Mononuclear cell (primary cell): ENCODE data around the gene MAGI1. TPM values are rescaled to one million over a fixed set of nuclear protein-coding genes. Genes with fewer than 3 reads are reported as not detected.

Experiments used
- H3K27me3 ChIP-seq: 2 replicates; pipeline ENCODE4 v1.6.0; 2011; ENCODE audit warnings: low read length, control low read depth; ENCODE audit not compliant: insufficient read depth
- H3K4me1 ChIP-seq: 2 replicates; pipeline ENCODE4 v1.5.1; 2011; ENCODE audit warnings: mild to moderate bottlenecking, low read length, control low read depth; ENCODE audit not compliant: insufficient read depth
- H3K4me3 ChIP-seq: 2 replicates; pipeline ENCODE4 v1.5.1; 2011; ENCODE audit warnings: mild to moderate bottlenecking, low read length, moderate library complexity
- H3K9me3 ChIP-seq: 2 replicates; pipeline ENCODE4 v1.5.1; 2011; ENCODE audit warnings: low read depth, mild to moderate bottlenecking, control low read depth, low read length
- total RNA-seq: library from RNA; depleted of rRNA; stranded (reverse); fragments of >200 nt; gene quantifications from one replicate; pipeline ENCODE4 v1.2.3, GENCODE V29; 2012

The MAGI1 gene
- total RNA-seq, 1 donor = not detected

GRCh38 chr3:65508750-65509422 lies 529.8 kb downstream of the MAGI1 start:
- Histone ChIP-seq H3K27me3 (no peaks in the 10 kb centered on the region), H3K4me3 (no peak overlapping the region), H3K4me1 (no peaks in the 10 kb centered on the region), H3K9me3 (no peaks in the 10 kb centered on the region)

- no peaks in the 10 kb centered on the region for H3K9me3 ChIP-seq
- no peaks in the 10 kb centered on the region for H3K4me1 ChIP-seq
- no peak overlapping the region for H3K4me3 ChIP-seq
- H3K27me3 ChIP-seq = no peaks in the 10 kb centered on the region
Observed at GRCh38 chr3:65507437-65507836, 531.3 kb downstream of the MAGI1 start.

DNA sequence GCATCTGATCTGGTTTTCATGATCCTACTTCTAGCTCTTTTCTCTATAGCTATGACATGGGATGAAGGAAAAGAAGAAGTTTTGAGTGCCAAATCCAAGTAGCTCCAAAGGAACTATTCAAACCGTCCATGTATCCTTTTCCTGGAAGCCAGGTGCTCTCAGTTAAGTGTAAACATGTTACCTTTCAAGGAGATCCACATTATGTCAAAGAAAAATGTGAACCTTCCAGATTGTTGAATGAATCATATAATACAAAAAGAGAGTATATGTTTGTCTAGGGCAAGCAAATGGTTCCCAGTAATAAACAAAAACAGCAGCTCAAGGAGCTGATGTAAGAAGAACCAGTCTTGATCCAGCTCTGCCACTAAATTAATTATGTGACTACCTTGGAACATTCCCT lies 534.9 kb downstream of the MAGI1 start:
- Histone ChIP-seq H3K4me1 (no peaks in the 10 kb centered on the region), H3K4me3 (no peak overlapping the region), H3K9me3 (no peaks in the 10 kb centered on the region), H3K27me3 (no peaks in the 10 kb centered on the region)

- H3K9me3 ChIP-seq = no peaks in the 10 kb centered on the region
- no peaks in the 10 kb centered on the region for H3K4me1 ChIP-seq
- no peaks in the 10 kb centered on the region for H3K27me3 ChIP-seq
- no peak overlapping the region for H3K4me3 ChIP-seq
Observed at GRCh38 chr3:65502526-65502925, 536.2 kb downstream of the MAGI1 start.

GRCh38 chr3:65500398-65501306 lies 538.1 kb downstream of the MAGI1 start:
- Histone ChIP-seq H3K9me3 (no peaks in the 10 kb centered on the region), H3K4me3 (no peak overlapping the region), H3K4me1 (no peaks in the 10 kb centered on the region), H3K27me3 (no peaks in the 10 kb centered on the region)

DNA sequence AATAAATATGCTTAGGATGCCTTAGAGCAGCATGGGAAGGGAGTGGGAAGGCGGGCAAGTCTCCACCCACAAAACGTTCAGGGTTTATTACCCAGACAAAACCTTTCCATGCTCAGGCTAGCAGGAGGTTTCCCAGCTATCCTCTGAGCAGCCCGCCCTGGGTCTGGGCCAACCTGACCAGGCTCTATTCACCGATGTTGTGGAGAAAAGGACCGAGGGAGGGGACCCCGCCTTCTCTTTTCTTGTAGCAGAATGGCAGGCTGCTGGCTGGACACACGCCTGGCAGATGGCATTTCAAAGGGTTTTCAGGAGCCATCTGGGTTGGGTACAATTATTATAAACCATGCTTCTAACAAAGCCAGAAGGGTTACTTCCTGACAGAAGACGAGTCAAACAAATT lies 540.9 kb downstream of the MAGI1 start:
- no peak overlapping the region for H3K4me3 ChIP-seq
- no peaks in the 10 kb centered on the region for H3K9me3 ChIP-seq
- no peaks in the 10 kb centered on the region for H3K27me3 ChIP-seq
- no peaks in the 10 kb centered on the region for H3K4me1 ChIP-seq

DNA sequence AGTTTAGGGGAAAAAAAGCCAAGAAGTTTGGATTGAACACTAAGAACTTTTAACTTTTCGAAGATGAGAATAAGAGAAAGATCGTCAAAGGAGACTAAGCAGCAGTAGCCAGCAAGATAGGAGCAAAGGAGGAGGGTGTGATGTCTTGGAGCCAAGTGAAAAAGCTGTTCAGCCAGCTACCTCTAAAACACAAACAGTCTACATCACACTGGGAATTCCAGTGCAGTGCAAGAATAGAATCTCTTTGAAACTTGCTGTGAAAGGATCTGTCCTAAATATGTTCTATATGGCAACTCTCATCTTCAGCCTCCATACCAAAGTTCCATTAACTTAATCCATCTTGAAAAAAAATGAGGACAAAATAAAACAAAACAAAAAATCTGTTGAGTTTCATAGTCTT lies 541.5 kb downstream of the MAGI1 start:
- no peak overlapping the region for H3K4me3 ChIP-seq
- H3K4me1 ChIP-seq = no peaks in the 10 kb centered on the region
- H3K27me3 ChIP-seq = no peaks in the 10 kb centered on the region
- H3K9me3 ChIP-seq = no peaks in the 10 kb centered on the region

DNA sequence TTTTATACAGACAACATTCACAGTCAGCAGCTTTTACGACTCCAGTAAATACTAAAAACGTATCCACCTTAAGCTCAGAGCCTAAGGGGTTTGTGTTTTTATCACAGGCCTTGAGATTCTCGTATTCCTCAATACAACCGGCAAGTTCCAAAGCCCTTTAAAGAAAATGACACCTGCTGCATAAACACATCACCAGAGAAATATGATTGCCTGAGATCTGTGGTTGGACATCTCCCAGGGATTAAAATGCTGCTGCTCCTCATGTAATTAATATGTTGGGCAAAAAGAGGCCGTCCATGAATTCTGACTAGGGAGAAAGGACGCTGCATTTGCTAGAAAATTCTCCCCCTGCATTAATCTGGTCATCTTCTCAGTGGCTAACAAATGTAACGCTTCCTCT lies 544.8 kb downstream of the MAGI1 start:
- Histone ChIP-seq H3K27me3 (no peaks in the 10 kb centered on the region), H3K4me3 (no peak overlapping the region), H3K4me1 (no peaks in the 10 kb centered on the region), H3K9me3 (no peaks in the 10 kb centered on the region)

DNA sequence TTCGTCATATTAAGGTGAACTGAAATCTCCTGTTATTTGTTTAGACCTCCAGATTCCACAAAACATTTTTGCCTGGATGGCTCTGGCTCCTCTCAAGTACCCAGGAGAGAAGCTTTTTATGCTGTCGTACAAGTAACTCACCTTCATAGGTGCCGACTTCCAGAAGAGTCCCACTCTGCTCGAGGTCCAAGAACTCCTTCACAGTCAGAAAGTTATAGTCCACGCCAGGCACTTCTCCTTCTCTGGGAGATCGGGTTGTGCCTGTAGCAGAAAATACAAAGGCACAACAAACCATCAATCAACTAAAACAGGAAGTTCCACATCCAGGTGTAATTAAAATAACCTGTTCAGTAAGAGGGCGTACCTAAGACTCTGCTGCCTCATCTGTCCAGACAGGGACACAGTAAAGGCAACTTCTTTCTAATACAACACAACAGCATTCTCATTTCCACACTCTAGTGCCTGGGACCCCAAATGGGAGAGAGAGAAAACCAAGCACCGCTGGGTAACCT lies 545.3 kb downstream of the MAGI1 start:
- no peaks in the 10 kb centered on the region for H3K9me3 ChIP-seq

DNA sequence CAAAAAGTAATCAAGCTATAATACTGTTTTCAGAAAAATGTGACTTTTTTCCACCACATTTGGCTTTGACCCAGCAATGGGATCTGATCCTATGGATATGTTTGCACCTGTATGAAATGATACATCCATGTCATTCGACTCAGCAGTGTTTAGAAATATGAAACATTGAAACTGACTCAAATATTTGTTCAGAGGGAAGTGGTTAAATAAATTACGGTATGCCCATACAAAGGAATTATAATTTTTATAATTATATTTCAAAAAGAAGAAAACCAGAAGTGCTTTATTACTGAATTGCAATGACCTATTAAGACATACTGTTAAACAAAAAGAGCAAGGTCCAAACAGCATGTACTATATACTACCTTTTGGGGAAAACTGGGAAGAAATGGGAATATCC lies 546.5 kb downstream of the MAGI1 start:
- H3K4me1 ChIP-seq = no peaks in the 10 kb centered on the region
- no peak overlapping the region for H3K4me3 ChIP-seq
- no peaks in the 10 kb centered on the region for H3K27me3 ChIP-seq
- H3K9me3 ChIP-seq = no peaks in the 10 kb centered on the region

More for the DNA sequence above, 545.3 kb downstream of the MAGI1 start:
- no peaks in the 10 kb centered on the region for H3K27me3 ChIP-seq
- no peaks in the 10 kb centered on the region for H3K4me1 ChIP-seq
- no peak overlapping the region for H3K4me3 ChIP-seq

DNA sequence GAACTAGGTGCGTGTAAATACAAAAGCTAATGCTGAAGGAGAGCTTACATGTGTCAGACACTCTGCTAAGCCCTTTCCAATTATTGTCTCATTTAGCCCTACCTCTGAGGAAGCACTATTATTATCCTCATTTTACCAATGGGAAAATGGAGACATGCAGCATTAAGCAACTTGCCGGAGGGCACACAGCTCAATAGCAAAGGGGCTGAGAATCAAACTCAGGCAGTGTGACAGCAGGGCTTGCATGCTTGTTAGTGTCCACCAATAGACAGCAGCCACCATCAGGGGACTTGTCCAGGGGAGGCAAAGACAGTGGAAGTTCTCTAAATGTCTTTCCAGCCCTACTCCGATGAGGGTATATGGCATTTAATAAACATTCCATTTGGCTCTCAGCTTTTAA lies 548.6 kb downstream of the MAGI1 start:
- Histone ChIP-seq H3K4me1 (no peaks in the 10 kb centered on the region), H3K9me3 (no peaks in the 10 kb centered on the region), H3K27me3 (no peaks in the 10 kb centered on the region), H3K4me3 (no peak overlapping the region)

DNA sequence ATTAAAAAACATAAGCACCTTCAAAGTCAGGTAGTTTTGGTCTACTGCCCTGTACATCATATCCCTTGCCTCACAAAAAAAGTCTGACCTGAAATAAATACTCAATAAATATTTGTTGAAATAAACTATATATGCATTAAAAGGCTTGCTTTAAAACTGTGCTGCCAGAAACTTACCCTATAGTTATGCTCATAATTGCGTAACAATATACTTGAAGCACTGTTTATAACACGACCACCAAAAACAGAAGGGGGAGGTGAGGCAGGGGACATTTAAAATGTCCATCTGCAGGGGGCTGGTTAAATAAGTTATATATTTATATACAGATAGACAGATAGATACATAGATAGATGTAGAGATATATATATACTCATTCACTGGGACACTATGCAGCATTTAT lies 549.5 kb downstream of the MAGI1 start:
- Histone ChIP-seq H3K4me1 (no peaks in the 10 kb centered on the region), H3K4me3 (no peak overlapping the region), H3K27me3 (no peaks in the 10 kb centered on the region), H3K9me3 (no peaks in the 10 kb centered on the region)

GRCh38 chr3:65485826-65486469 lies 552.8 kb downstream of the MAGI1 start:
- Histone ChIP-seq H3K4me3 (no peak overlapping the region), H3K4me1 (no peaks in the 10 kb centered on the region), H3K9me3 (no peaks in the 10 kb centered on the region), H3K27me3 (no peaks in the 10 kb centered on the region)

- Histone ChIP-seq H3K4me1 (no peaks in the 10 kb centered on the region), H3K4me3 (no peak overlapping the region), H3K9me3 (no peaks in the 10 kb centered on the region), H3K27me3 (no peaks in the 10 kb centered on the region)
Observed at GRCh38 chr3:65484964-65485363, 553.8 kb downstream of the MAGI1 start.

DNA sequence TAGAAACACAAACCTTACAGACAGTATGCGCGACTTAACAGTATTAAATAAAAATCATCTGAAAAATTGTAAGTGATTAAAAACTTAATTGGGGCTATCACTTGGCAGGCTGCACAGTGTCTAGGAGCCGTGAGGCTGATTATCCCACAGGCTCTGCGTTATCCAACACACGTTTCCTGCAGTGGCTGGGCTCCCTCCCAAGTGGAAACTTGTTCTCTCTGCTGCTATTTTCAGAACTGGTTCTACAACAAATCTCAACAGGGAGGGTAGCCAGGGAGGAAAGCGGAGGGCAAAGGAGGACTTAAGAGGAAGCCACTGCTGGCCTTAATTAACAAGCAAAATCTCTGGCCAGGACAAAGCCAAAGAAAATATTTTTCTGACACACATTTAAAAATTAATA lies 555.2 kb downstream of the MAGI1 start:
- Histone ChIP-seq H3K9me3 (no peaks in the 10 kb centered on the region), H3K4me3 (no peak overlapping the region), H3K27me3 (no peaks in the 10 kb centered on the region), H3K4me1 (no peaks in the 10 kb centered on the region)
